ENCODE data around the gene TTLL12. TPM values are rescaled to one million over a fixed set of nuclear protein-coding genes. Genes with fewer than 3 reads are reported as not detected.

Gene TTLL12
- total RNA-seq, 2 donors from 2014 or later, result 53.5 to 84.8 TPM

DNA sequence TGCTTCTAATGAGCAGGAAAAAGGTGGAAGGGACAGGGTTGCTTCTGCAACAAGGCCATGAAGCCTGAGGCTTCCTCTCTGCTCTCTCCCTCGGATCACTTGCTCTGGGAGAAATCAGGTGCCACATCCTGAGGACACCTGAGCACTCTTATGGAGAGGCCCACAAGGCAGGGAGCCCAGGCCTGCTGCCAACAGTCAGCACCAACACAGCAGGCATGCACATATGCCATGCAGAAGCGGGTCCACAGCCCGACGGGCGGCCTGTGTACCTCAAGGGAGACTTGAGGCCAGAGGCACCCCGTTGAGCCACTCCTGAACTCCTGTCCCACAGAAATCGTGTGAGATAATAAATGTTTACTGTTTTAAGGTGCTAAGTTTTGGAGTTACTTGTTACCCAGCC lies 9.5 kb downstream of the TTLL12 start:
- Mint-ChIP-seq H3K4me1 (no peaks in the 10 kb centered on the region), H3K27ac (no peak overlapping the region), H3K36me3 (ENCODE audit: low read depth) (peaks cover 66% of the 10 kb centered on the region), H3K27me3 (no peaks in the 10 kb centered on the region), H3K9me3 (no peaks in the 10 kb centered on the region), H3K4me3 (no peak overlapping the region)
- ATAC-seq (replicated peaks), result no peak

- H3K4me1 Mint-ChIP-seq, result no peaks in the 10 kb centered on the region
- H3K9me3 Mint-ChIP-seq, result no peaks in the 10 kb centered on the region
- peaks cover 64% of the 10 kb centered on the region for H3K36me3 Mint-ChIP-seq (ENCODE audit: low read depth)
- H3K4me3 Mint-ChIP-seq, result no peak overlapping the region
- ATAC-seq (replicated peaks), result no peak
- H3K27ac Mint-ChIP-seq, result no peak overlapping the region
- no peaks in the 10 kb centered on the region for H3K27me3 Mint-ChIP-seq
These were observed 10.8 kb downstream of the TTLL12 start for GRCh38 chr22:43176090-43176489.

- Mint-ChIP-seq H3K36me3 (ENCODE audit: low read depth) (peaks cover 72% of the 10 kb centered on the region), H3K4me1 (no peaks in the 10 kb centered on the region), H3K4me3 (no peak overlapping the region), H3K27me3 (no peaks in the 10 kb centered on the region), H3K9me3 (no peaks in the 10 kb centered on the region), H3K27ac (no peak overlapping the region)
- ATAC-seq (replicated peaks), result no peak
These were observed 11.9 kb downstream of the TTLL12 start for GRCh38 chr22:43174941-43175531.

DNA sequence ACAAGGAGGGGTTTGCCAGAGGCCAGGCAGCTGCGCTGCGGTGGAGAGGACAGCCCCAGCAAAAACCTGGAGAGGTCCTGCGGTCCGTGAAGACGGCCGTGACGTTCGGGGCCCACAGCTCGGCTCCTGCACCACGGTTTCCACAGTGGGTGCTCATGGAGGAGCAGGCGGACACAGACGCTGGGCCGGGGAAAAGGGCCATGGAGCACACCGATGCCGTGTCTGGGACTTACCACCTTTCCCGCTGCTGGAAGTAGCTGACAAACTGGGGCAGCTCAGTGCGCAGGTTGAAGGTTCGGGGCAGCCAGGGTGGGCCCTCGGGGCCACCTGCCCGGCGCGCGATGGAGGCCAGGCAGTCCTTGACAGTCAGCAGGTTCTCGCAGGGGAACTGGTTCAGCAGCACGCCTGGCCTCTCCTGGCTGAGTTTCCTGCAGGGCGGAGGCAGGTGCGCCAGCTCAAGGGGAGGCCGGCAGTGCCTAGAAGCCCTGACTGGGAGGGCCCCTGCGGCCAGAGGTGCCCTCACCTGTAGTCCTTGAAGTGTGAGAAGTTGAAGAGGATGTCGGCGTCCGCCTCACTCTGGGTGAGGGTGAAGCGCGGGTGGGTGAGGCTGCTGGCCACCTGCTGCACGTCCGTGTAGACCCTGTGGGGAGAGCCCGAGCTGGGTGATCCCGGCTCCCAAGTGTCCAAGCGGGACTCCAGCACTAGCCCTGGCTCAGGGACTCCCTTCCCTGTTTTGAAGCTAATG lies 12.8 kb downstream of the TTLL12 start:
- no peaks in the 10 kb centered on the region for H3K9me3 Mint-ChIP-seq
- H3K27ac Mint-ChIP-seq, result no peak overlapping the region
- H3K27me3 Mint-ChIP-seq, result no peaks in the 10 kb centered on the region
- no peaks in the 10 kb centered on the region for H3K4me1 Mint-ChIP-seq
- no peak for ATAC-seq (replicated peaks)
- peaks cover 72% of the 10 kb centered on the region for H3K36me3 Mint-ChIP-seq (ENCODE audit: low read depth)
- H3K4me3 Mint-ChIP-seq, result no peak overlapping the region

- no peaks in the 10 kb centered on the region for H3K9me3 Mint-ChIP-seq
- no peaks in the 10 kb centered on the region for H3K27me3 Mint-ChIP-seq
- peaks cover 72% of the 10 kb centered on the region for H3K36me3 Mint-ChIP-seq (ENCODE audit: low read depth)
- no peaks in the 10 kb centered on the region for H3K4me1 Mint-ChIP-seq
- ATAC-seq (replicated peaks), result no peak
- no peak overlapping the region for H3K4me3 Mint-ChIP-seq
- H3K27ac Mint-ChIP-seq, result no peak overlapping the region
These were observed 13.4 kb downstream of the TTLL12 start for GRCh38 chr22:43173566-43173965.

GRCh38 chr22:43172191-43172590 lies 14.7 kb downstream of the TTLL12 start:
- no peaks in the 10 kb centered on the region for H3K4me1 Mint-ChIP-seq
- H3K4me3 Mint-ChIP-seq, result no peak overlapping the region
- no peak for ATAC-seq (replicated peaks)
- H3K9me3 Mint-ChIP-seq, result no peaks in the 10 kb centered on the region
- H3K36me3 Mint-ChIP-seq (ENCODE audit: low read depth), result peaks cover 76% of the 10 kb centered on the region
- no peak overlapping the region for H3K27ac Mint-ChIP-seq
- H3K27me3 Mint-ChIP-seq, result no peaks in the 10 kb centered on the region

- Mint-ChIP-seq H3K9me3 (no peaks in the 10 kb centered on the region), H3K36me3 (ENCODE audit: low read depth) (peaks cover 70% of the 10 kb centered on the region), H3K4me3 (no peak overlapping the region), H3K4me1 (no peaks in the 10 kb centered on the region), H3K27me3 (no peaks in the 10 kb centered on the region), H3K27ac (no peak overlapping the region)
- ATAC-seq (replicated peaks), result no peak
These were observed 15.3 kb downstream of the TTLL12 start for GRCh38 chr22:43171607-43172006.

DNA sequence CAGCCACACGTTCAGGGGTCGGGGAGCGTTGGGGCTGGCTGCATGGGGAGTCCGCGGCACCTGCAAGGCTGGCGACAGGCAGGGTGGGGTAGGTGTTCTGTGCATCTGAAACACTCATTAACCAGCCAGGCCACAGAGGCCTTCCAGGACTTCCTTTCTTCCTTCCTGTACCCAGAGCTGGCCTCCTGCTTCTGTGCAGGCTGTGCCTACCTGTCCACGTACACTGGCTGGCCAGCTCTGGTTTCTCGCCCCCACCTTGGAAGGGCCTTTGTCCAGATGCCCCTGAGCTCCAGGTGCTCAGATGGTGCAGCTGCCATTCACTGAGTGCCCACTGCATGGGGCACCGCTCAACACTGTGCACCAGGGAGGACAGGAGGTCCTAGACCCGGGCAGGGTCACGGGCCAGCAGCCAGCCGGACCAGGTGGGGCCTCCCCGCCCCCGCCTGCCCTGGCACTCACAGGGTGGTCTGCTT lies 15.9 kb downstream of the TTLL12 start:
- H3K36me3 Mint-ChIP-seq (ENCODE audit: low read depth), result peaks cover 65% of the 10 kb centered on the region
- no peaks in the 10 kb centered on the region for H3K27me3 Mint-ChIP-seq
- no peak overlapping the region for H3K4me3 Mint-ChIP-seq
- H3K9me3 Mint-ChIP-seq, result no peaks in the 10 kb centered on the region
- no peak overlapping the region for H3K27ac Mint-ChIP-seq
- H3K4me1 Mint-ChIP-seq, result no peaks in the 10 kb centered on the region
- no peak for ATAC-seq (replicated peaks)

DNA sequence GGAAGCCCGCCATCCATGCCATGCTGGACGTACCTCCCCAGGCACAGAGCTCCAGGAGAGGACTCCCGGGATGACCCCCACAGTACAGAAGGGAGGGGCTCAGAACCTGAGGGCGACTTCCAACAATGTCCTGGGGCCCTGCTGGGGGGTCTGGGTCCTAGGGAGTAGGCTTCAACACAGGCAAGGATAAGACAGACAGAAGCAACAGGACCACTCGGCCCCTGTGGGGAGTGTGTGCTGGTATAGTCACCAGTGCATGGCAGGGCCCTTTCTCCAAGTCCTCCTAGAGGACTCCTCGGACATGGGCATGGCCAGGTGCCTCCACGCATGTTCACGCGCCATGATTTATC lies 16.8 kb downstream of the TTLL12 start:
- no peaks in the 10 kb centered on the region for H3K27me3 Mint-ChIP-seq
- no peaks in the 10 kb centered on the region for H3K4me1 Mint-ChIP-seq
- peaks cover 55% of the 10 kb centered on the region for H3K36me3 Mint-ChIP-seq (ENCODE audit: low read depth)
- ATAC-seq (replicated peaks), result no peak
- H3K27ac Mint-ChIP-seq, result no peak overlapping the region
- H3K9me3 Mint-ChIP-seq, result no peaks in the 10 kb centered on the region
- H3K4me3 Mint-ChIP-seq, result no peak overlapping the region

GRCh38 chr22:43169310-43170130 lies 17.4 kb downstream of the TTLL12 start:
- Mint-ChIP-seq H3K36me3 (ENCODE audit: low read depth) (peaks cover 55% of the 10 kb centered on the region), H3K27ac (no peak overlapping the region), H3K4me3 (no peak overlapping the region), H3K4me1 (no peaks in the 10 kb centered on the region), H3K27me3 (no peaks in the 10 kb centered on the region), H3K9me3 (no peaks in the 10 kb centered on the region)
- ATAC-seq (replicated peaks), result no peak

DNA sequence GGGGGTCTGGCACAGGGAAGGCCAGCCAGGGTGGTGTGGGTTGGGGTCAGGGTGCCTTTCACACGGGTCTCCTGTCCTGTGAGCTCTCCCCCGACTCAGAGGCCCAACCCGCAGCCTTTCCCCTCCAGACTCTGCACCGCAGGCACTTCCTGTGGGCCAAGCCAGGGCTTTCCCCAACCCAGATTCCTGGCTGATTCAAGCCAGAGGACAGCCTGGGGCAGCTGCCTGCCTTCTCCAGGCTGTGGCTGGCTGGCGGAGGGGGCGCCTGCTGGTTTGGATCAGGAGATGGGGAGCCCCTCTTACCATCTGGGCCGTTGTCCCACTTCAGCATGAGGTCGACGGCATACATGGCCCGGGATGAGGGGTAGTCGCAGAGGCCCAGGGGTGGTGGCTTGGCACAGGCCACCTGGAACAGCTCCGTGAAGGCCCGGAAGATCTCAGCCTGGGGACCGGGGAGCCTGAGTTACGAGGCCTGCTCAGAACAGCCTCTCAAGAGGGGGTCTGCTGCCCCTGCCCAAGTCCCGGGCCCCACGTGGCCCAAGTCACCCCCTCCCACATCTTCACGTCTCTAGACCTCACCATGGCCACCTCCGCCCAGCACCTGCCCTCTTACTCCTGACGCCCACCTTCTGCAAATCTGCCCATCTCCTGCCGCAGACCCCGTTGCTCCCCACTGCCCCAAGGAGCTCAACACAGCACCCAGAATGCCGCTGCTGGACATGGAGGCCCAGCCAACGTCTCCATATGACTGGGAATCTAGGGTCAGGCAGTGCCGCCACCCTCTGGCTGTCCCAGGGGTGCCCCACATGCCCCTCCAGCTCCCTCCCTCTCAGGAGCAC lies 18.2 kb downstream of the TTLL12 start:
- Mint-ChIP-seq H3K9me3 (no peaks in the 10 kb centered on the region), H3K27me3 (no peaks in the 10 kb centered on the region), H3K4me1 (no peaks in the 10 kb centered on the region), H3K4me3 (no peak overlapping the region), H3K36me3 (ENCODE audit: low read depth) (peaks cover 55% of the 10 kb centered on the region), H3K27ac (no peak overlapping the region)
- no peak for ATAC-seq (replicated peaks)

- no peaks in the 10 kb centered on the region for H3K27me3 Mint-ChIP-seq
- H3K4me1 Mint-ChIP-seq, result no peaks in the 10 kb centered on the region
- H3K36me3 Mint-ChIP-seq (ENCODE audit: low read depth), result peaks cover 42% of the 10 kb centered on the region
- H3K27ac Mint-ChIP-seq, result no peak overlapping the region
- no peak for ATAC-seq (replicated peaks)
- H3K4me3 Mint-ChIP-seq, result no peak overlapping the region
- H3K9me3 Mint-ChIP-seq, result no peaks in the 10 kb centered on the region
These were observed 19.8 kb downstream of the TTLL12 start for GRCh38 chr22:43167001-43167589.

DNA sequence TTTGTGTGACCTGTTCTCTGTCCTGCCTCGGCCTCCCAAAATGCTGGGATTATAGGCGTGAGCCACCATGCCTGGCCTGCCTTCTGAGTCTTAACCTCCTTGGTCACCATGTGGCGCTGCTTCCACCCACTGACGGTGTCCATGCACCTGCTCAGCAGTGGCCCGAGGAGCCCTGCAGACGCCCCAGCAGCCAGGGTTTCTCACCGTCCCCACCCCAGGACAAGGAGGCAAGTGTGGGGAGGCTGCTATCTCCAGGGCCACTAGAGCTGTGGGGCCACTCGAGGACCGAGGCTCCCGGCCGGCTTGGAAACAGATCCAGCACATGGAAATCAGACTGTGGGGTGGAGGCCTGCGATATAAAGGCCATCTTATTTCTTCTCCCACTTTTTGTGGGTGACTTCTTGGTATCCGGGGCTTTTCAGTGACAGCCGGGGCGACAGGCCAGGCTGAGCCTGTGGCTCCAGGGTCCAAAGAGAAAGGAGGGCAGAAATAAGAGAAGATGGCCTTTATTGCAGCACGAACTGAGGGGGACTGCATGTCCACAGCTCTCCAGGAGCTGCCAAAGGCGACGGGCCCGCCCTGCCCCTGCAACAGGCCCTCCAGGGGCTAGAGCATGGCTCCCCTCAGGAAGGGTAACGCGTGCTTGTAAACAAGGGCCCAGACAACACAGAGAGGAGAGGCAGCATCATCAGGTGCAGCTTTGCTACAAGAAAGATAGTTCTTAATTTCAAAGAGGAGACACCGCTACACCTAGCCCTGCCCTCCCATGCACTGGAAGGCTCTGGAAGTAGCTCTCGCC lies 20.6 kb downstream of the TTLL12 start:
- no peak overlapping the region for H3K4me3 Mint-ChIP-seq
- peaks cover 47% of the 10 kb centered on the region for H3K36me3 Mint-ChIP-seq (ENCODE audit: low read depth)
- no peak overlapping the region for H3K27ac Mint-ChIP-seq
- H3K4me1 Mint-ChIP-seq, result no peaks in the 10 kb centered on the region
- ATAC-seq (replicated peaks), result no peak
- H3K9me3 Mint-ChIP-seq, result no peaks in the 10 kb centered on the region
- H3K27me3 Mint-ChIP-seq, result no peaks in the 10 kb centered on the region
